HG02642 (cell line): ENCODE results near the gene SFXN3.

Experiments used
- ATAC-seq: cut with Tn5 transposase; IDR thresholded peaks from one replicate; pipeline ENCODE4 v1.9.1; 2021; ENCODE audit warnings: mild to moderate bottlenecking; ENCODE audit not compliant: unreplicated experiment, poor library complexity

Gene SFXN3

DNA sequence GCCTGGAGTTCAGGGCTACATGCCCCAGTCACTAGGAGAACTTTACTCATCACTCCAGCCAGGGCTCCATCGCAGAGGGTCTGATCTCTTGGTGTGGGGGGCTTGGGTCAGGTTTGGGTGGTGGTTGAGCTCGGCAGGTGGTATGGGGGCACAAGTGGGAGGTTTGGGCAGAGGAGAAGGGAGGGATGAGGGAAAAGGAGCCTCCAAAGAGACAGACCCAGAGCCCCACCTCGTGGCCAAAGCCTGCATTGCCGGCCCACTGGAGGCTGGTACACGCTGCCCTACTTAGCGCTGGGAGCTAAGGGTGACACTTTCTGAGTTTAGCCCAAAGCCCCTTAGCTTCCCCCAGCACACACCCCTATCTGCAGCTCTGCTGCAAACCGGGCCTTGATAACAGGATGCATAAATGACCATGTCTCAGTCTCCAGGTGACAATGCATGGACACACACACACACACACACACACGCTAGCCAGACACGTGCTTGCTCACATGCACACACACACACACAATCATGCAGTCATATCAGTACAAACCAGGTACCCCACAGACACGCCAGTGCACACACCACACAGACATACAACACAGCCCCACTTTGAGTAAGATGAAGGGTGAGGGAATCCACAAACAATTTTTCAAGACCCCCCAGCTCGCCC lies 16.7 kb upstream of the SFXN3 start:
- no peak for ATAC-seq

- ATAC-seq, result no peak
These were observed 16.0 kb upstream of the SFXN3 start for GRCh38 chr10:101014966-101015581.

- no peak for ATAC-seq
These were observed 15.5 kb upstream of the SFXN3 start for GRCh38 chr10:101015582-101015973.

GRCh38 chr10:101016814-101017213 lies 14.2 kb upstream of the SFXN3 start:
- ATAC-seq, result no peak

GRCh38 chr10:101018118-101018599 lies 12.9 kb upstream of the SFXN3 start:
- ATAC-seq, result no peak

DNA sequence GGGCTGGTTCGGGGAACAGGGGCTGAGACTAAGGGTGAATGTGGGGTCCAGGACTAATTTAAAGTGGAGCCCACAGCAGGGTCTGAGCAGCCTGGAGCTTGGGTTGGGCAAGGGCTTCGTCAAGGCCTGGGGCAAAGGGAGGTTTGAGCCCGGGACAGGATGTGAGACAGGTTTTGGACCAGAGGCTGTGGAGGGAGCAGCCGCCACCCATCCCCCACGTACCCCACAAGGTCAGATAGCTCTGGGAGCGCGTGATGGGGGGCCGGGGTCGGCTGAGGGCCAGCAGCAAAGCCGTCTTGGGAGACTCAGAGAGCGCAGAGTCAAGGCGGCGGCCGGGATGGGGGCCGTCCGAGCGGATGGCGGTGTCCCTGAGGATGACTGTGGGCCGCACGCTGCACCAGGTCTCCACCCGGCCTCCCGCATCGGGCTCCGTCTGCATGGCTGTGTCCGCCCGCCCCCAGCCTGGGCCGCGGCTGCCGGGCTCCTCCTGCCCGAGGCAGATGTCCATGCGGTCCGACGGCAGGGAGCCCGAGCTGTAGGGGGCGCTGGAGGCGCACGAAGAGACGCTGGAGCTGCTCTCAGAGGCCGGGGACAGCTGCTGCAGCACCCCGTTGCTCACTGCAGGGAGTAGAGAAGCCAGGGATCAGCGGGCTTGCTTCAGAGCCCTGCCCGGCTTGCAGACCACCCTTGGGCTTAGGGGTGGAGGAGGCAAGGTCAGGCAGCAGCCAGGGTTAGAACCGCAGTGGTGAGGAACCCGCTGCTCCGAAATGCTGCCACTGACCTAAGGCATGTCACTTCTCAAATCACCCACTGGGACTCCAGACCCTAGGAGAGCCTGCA lies 12.2 kb upstream of the SFXN3 start:
- ATAC-seq, result no peak

- no peak for ATAC-seq
These were observed 11.7 kb upstream of the SFXN3 start for GRCh38 chr10:101019440-101019703.

DNA sequence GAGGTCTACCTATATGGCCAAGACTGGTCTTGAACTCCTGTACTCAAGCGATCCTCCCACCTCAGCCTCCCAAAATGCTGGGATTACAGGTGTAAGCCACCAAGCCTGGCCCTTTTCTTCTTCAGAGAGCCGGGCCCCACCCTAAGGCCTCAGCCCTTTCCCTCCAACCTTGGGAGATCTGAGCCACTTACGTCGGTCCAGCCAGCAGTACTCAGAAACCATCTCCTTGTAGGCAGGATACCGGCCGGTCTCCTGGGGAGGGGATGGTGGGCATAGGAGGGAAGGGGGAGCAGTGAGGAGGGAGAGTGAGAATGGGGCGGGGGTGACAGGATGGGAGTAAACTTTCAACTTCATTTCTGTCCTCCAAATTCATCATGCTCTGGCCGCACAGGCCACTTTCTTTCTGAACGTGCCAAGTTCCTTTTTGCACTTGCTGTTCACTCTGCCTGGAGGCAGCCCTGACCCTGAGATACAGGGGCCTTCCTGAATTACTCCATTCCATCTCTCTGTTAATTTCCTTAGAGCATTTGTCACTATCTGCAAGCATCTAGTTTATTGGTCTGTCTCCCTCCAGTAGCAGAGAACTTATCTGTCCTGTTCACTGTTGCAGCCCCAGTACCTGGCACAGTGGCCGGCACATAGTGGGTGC lies 10.5 kb upstream of the SFXN3 start:
- ATAC-seq, result no peak

GRCh38 chr10:101021239-101021638 lies 9.8 kb upstream of the SFXN3 start:
- no peak for ATAC-seq

DNA sequence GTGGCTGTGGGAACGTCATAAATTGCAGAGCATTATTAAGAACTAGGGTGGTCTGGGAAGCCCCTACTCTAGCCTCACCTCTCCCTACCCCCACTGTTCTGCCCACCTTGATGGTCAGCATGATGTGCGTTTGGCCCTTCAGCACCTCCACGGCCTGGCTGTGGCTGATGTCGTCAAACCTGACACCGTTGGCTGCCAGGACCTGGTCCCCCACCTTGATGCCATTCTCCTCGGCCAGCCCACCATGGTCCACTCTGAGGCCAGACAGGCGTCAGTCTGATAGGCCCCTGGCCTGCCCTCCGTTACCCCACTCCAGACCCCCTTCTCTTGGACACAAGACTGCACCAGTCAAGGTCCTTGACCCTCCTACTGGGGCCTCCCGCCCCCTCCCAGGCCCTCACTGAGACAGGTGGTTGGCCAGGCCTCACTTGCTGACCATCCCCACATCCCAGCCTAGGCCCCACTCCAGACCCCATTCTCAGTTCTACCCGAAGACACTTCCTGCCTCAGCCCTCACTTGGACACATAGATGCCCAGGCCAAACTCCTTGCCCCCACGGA lies 9.3 kb upstream of the SFXN3 start:
- no peak for ATAC-seq

DNA sequence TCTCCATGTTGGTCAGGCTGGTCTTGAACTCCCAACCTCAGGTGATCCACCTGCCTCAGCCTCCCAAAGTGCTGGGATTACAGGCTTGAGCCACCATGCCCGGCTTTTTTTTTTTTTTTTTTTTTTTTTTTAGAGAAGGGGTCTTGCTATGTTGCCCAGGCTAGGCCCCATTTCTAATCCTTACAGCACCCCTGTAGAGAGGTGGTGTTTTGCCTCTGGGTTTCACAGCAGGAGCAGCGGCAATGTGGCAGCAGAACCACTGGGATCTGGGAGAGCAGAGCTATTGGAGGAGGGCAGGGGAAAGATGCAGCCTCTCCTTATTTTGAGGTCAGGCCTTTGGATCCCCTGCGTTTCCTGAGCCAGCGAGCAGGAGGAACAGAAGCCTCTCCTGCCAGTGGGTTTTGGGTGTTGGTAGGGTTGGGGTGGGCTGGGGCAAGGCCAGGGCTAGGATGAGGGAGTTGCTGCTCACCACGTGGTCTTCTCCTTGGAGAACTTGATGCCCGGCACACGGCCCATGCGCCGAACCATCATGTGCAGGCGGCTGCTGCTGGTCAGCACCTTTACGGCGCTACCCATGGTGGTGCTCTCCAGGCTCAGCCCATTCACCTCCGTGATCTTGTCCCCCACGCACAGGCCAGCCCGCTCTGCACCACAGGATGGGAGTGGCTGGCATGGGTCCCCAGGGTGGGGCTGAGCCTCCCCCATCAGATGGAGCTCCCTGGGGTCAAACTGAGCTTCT lies 7.9 kb upstream of the SFXN3 start:
- ATAC-seq, result no peak

DNA sequence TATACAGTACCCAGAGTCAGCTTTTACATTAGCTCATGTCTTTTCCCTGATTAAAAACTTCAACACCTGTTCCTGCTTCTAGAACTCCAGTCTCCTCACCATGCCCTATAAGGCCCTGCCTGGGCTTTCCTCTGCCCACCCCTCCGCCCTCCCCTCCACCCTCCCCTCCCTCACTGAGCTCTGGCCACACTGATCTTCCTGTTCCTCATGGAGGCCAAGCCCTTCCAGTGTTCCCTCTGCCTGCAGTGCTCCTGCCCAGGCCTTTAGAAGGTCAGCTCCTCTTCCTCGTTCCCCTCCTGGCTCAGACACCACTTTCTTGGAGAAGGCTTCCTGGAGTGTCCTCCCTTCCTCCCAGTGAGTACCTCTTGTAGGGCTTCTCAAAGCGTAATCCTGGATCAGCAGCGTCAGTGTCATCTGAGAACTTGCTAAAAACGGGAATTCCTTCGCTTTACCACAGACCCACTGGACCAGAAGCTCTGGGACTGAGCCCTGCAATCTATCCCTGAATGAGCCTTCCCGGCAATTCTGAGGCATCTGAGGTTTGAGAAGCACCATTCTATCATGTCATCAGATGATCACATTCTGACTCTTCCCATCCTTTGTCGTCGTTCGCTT lies 3.8 kb upstream of the SFXN3 start:
- no peak for ATAC-seq

- no peak for ATAC-seq
These were observed 2.3 kb upstream of the SFXN3 start for GRCh38 chr10:101028446-101029337.

DNA sequence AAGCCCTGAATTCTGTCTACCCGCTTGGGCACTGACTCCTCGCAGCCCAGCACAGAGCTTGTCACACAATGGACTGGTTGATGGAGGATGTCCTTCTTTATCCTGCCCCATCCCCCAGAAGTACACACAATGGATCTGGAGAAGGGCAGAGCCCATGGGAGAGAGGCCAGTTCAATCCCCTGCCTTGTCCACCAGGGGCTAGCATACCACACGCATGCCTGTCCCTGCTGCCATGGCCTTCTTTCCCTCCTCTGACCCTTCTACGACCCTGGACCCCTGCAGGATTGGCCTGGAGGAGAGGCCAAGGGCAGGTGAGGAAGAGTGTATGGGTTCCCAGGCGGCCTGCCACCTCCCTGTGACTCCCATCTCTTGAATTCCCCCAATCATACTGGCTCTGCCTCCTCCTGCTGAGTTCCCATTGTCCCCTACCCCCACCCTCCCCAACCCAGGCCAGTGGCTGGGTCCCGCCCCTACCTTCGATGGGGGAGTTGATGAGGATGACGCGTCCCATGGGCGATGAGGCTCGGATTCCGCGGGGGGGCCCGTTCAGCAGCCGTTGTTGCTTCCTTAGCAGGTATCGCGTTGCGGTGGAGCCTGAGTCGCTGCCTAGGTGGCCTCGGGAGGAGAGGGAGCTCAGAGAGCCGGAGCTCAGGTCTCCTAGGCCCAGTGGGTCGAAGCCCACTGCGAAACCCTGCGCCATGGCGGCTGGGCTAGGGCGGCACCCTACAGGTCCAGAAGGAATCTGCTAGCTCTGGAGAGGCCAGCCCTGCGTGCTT lies 1.3 kb upstream of the SFXN3 start:
- ATAC-seq, result no peak

GRCh38 chr10:101030496-101031127 lies 422 bp upstream of the SFXN3 start:
- no peak for ATAC-seq

GRCh38 chr10:101031796-101032636 lies 982 bp downstream of the SFXN3 start:
- peak; percentile 40 for ATAC-seq
